OCI-LY1 (cell line): ENCODE data around the gene PTGS2.

ENCODE experiments used
- H2AFZ ChIP-seq: fragments of 200-600 bp; sonication (generic), shearing (Covaris generic); 2 replicates; pipeline ENCODE4 v1.6.0; 2014; ENCODE audit warnings: antibody characterized with exemption, mild to moderate bottlenecking, low read length
- H3F3A ChIP-seq: fragments of 200-600 bp; sonication (generic), shearing (Covaris generic); 2 replicates; pipeline ENCODE4 v1.6.0; 2014; ENCODE audit warnings: mild to moderate bottlenecking, antibody characterized with exemption, low read length, moderate library complexity; ENCODE audit not compliant: insufficient read depth
- H3K27ac ChIP-seq: fragments of 200-600 bp; sonication (generic); 2 replicates; pipeline ENCODE4 v1.5.1; 2014; ENCODE audit warnings: low read length, mixed run types, mild to moderate bottlenecking, low read depth; ENCODE audit not compliant: poor library complexity, severe bottlenecking
- H3K27me3 ChIP-seq: fragments of 200-600 bp; sonication (generic); 2 replicates; pipeline ENCODE4 v1.6.0; 2014; ENCODE audit warnings: antibody characterized with exemption, mild to moderate bottlenecking, low read length, moderate library complexity; ENCODE audit not compliant: insufficient read depth
- H3K36me3 ChIP-seq: fragments of 200-600 bp; sonication (generic); 2 replicates; pipeline ENCODE4 v1.6.1; 2014; ENCODE audit warnings: mild to moderate bottlenecking, antibody characterized with exemption, low read length, moderate library complexity, mixed read lengths; ENCODE audit not compliant: insufficient read depth
- H3K4me1 ChIP-seq: fragments of 200-600 bp; sonication (generic); 2 replicates; pipeline ENCODE4 v1.5.1; 2014; ENCODE audit warnings: mild to moderate bottlenecking, low read length, moderate library complexity; ENCODE audit not compliant: insufficient read depth, severe bottlenecking
- H3K4me2 ChIP-seq: fragments of 200-600 bp; sonication (generic), shearing (Covaris generic); 2 replicates; pipeline ENCODE4 v1.6.1; 2014; ENCODE audit warnings: low read length
- H3K4me3 ChIP-seq: fragments of 200-600 bp; sonication (generic); 2 replicates; pipeline ENCODE4 v1.5.1; 2014; ENCODE audit warnings: low read length, low read depth, mild to moderate bottlenecking, mixed read lengths; ENCODE audit not compliant: poor library complexity, severe bottlenecking
- H3K79me2 ChIP-seq: fragments of 200-600 bp; shearing (Covaris generic); 2 replicates; pipeline ENCODE4 v1.6.1; 2016; ENCODE audit warnings: mixed run types, low read length, mixed read lengths; ENCODE audit not compliant: insufficient read depth
- H3K9ac ChIP-seq: fragments of 200-600 bp; sonication (generic), shearing (Covaris generic); 2 replicates; pipeline ENCODE4 v1.6.1; 2014; ENCODE audit warnings: mild to moderate bottlenecking, low read length, mixed read lengths
- H3K9me2 ChIP-seq: fragments of 200-600 bp; sonication (generic), shearing (Covaris generic); 2 replicates; pipeline ENCODE4 v1.6.1; 2014; ENCODE audit warnings: low read depth, mild to moderate bottlenecking, low read length, mixed read lengths
- H3K9me3 ChIP-seq: fragments of 200-600 bp; shearing (Covaris generic); 2 replicates; pipeline ENCODE4 v1.6.1; 2014; ENCODE audit warnings: low read length, mixed read lengths
- H4K20me1 ChIP-seq: fragments of 200-600 bp; sonication (generic), shearing (Covaris generic); 2 replicates; pipeline ENCODE4 v1.6.0; 2016; ENCODE audit warnings: mild to moderate bottlenecking, low read length; ENCODE audit not compliant: insufficient read depth
- CTCF ChIP-seq: fragments of 200-600 bp; sonication (generic), shearing (Covaris generic); IDR thresholded peaks from 2 replicates; pipeline ENCODE4 v1.5.1; 2017; ENCODE audit warnings: mild to moderate bottlenecking, antibody characterized with exemption, low read length, moderate library complexity, mixed read lengths
- EZH2 ChIP-seq: fragments of 200-600 bp; sonication (generic), shearing (Covaris generic); IDR thresholded peaks from 2 replicates; pipeline ENCODE4 v1.8.0; 2017; ENCODE audit warnings: borderline replicate concordance, mixed run types, mild to moderate bottlenecking, antibody characterized with exemption, low read length, moderate library complexity, mixed read lengths

The PTGS2 gene

GRCh38 chr1:186662752-186663151 lies 17.5 kb downstream of the PTGS2 start:
- Histone ChIP-seq H3K27ac (no peak overlapping the region), H3K9me3 (no peaks in the 10 kb centered on the region), H3K4me2 (no peak overlapping the region), H3K4me3 (no peak overlapping the region), H2AFZ (no peak overlapping the region), H4K20me1 (no peaks in the 10 kb centered on the region), H3K27me3 (no peaks in the 10 kb centered on the region), H3K9me2 (no peaks in the 10 kb centered on the region), H3F3A (no peaks in the 10 kb centered on the region), H3K79me2 (no peaks in the 10 kb centered on the region), H3K9ac (no peak overlapping the region), H3K36me3 (no peaks in the 10 kb centered on the region), H3K4me1 (no peaks in the 10 kb centered on the region)
- TF ChIP-seq EZH2 (no peak), CTCF (no peak)

GRCh38 chr1:186659890-186660341 lies 20.3 kb downstream of the PTGS2 start:
- no peaks in the 10 kb centered on the region for H3K79me2 ChIP-seq
- H3K9me3 ChIP-seq = no peaks in the 10 kb centered on the region
- no peaks in the 10 kb centered on the region for H3F3A ChIP-seq
- no peaks in the 10 kb centered on the region for H4K20me1 ChIP-seq
- no peak for TF ChIP-seq CTCF
- no peak for TF ChIP-seq EZH2
- H3K9me2 ChIP-seq = no peaks in the 10 kb centered on the region
- no peak overlapping the region for H2AFZ ChIP-seq
- no peaks in the 10 kb centered on the region for H3K27me3 ChIP-seq
- H3K27ac ChIP-seq = no peak overlapping the region
- H3K4me1 ChIP-seq = no peaks in the 10 kb centered on the region
- no peak overlapping the region for H3K9ac ChIP-seq
- H3K4me2 ChIP-seq = no peak overlapping the region
- H3K36me3 ChIP-seq = no peaks in the 10 kb centered on the region
- no peak overlapping the region for H3K4me3 ChIP-seq

- no peak overlapping the region for H3K4me3 ChIP-seq
- no peaks in the 10 kb centered on the region for H3F3A ChIP-seq
- no peaks in the 10 kb centered on the region for H3K9me2 ChIP-seq
- H3K9me3 ChIP-seq = no peaks in the 10 kb centered on the region
- H2AFZ ChIP-seq = no peak overlapping the region
- H3K27me3 ChIP-seq = no peaks in the 10 kb centered on the region
- H3K4me1 ChIP-seq = no peaks in the 10 kb centered on the region
- no peaks in the 10 kb centered on the region for H4K20me1 ChIP-seq
- TF ChIP-seq CTCF (no peak), EZH2 (no peak)
- no peak overlapping the region for H3K27ac ChIP-seq
- no peak overlapping the region for H3K4me2 ChIP-seq
- H3K36me3 ChIP-seq = no peaks in the 10 kb centered on the region
- H3K9ac ChIP-seq = no peak overlapping the region
- no peaks in the 10 kb centered on the region for H3K79me2 ChIP-seq
These were observed 21.2 kb downstream of the PTGS2 start for GRCh38 chr1:186658999-186659398.
